ENCODE data around the gene TMEM273.

DNA sequence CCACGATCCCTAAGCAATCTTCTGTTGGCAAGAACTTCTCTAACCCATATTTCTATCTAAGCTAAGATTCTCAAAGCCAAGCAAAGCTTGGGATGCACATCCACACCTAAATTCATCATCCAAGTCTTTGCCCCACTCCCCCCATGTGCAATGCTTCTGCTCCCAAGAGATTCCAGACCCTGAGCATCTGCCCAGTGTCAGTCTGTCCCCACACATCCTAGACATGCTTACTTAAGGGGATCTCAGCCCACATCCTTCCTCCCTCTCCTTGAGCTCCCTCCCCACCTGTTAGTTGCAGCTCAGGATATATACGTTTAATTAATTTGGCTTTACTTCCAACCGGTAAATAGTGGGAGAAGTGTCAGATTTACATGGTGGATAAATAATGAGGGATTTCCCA lies 17.0 kb upstream of the TMEM273 start:
- TF ChIP-seq, protein P1, sequence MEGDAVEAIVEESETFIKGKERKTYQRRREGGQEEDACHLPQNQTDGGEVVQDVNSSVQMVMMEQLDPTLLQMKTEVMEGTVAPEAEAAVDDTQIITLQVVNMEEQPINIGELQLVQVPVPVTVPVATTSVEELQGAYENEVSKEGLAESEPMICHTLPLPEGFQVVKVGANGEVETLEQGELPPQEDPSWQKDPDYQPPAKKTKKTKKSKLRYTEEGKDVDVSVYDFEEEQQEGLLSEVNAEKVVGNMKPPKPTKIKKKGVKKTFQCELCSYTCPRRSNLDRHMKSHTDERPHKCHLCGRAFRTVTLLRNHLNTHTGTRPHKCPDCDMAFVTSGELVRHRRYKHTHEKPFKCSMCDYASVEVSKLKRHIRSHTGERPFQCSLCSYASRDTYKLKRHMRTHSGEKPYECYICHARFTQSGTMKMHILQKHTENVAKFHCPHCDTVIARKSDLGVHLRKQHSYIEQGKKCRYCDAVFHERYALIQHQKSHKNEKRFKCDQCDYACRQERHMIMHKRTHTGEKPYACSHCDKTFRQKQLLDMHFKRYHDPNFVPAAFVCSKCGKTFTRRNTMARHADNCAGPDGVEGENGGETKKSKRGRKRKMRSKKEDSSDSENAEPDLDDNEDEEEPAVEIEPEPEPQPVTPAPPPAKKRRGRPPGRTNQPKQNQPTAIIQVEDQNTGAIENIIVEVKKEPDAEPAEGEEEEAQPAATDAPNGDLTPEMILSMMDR (optimal IDR thresholded peaks at IDR 0.05 in 1 of 3, IDR thresholded peaks at IDR 0.05 in 1 of 3, conservative IDR thresholded peaks at IDR 0.05 in 1 of 3; ENCODE audit: extremely low read depth in 1 of 3, insufficient read depth in 2 of 3, low read length in 3 of 3): no peak
- TF ChIP-seq EZH2 (IDR thresholded peaks at IDR 0.05; ENCODE audit: low read length): no peak

Measured in keratinocyte (primary cell).